Measurements from ENCODE around the gene LGI2. TPM values are rescaled to one million over a fixed set of nuclear protein-coding genes. Genes with fewer than 3 reads are reported as not detected.

LGI2 gene
- total RNA-seq, 1 donor from 2014 or later = 0.84 TPM

DNA sequence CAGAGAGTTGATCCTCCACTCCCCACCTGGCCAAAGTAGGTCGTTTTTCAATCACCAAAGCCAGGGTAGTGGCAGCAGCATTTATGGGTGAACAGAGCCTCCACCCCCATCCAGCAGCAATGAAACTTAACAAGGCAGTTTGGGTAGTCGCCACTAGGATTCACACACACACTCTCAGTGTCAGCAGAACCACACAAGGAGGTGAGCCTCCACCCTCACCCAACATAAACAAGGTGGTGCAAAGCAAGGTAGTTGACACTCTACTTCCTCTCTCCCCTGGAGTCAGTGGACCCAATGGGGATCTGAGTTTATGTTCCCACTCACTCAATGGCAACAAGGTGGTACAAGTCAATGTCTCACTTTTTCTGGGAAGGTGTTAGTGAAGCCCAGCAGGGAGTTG lies 67.5 kb downstream of the LGI2 start:
- H3K36me3 ChIP-seq = no peaks in the 10 kb centered on the region
- TF ChIP-seq, protein P1, sequence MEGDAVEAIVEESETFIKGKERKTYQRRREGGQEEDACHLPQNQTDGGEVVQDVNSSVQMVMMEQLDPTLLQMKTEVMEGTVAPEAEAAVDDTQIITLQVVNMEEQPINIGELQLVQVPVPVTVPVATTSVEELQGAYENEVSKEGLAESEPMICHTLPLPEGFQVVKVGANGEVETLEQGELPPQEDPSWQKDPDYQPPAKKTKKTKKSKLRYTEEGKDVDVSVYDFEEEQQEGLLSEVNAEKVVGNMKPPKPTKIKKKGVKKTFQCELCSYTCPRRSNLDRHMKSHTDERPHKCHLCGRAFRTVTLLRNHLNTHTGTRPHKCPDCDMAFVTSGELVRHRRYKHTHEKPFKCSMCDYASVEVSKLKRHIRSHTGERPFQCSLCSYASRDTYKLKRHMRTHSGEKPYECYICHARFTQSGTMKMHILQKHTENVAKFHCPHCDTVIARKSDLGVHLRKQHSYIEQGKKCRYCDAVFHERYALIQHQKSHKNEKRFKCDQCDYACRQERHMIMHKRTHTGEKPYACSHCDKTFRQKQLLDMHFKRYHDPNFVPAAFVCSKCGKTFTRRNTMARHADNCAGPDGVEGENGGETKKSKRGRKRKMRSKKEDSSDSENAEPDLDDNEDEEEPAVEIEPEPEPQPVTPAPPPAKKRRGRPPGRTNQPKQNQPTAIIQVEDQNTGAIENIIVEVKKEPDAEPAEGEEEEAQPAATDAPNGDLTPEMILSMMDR (IDR thresholded peaks at IDR 0.05) = no peak
- intact Hi-C loops (cut with DNase I) = no loop called here
- no peak overlapping the region for H3K27ac ChIP-seq
- ATAC-seq = no peak
- no peaks in the 10 kb centered on the region for H3K9me3 ChIP-seq
- no peaks in the 10 kb centered on the region for H3K4me1 ChIP-seq
- no peak overlapping the region for H3K4me3 ChIP-seq
- DNase-seq = no peak
- no peaks in the 10 kb centered on the region for H3K27me3 ChIP-seq

DNA sequence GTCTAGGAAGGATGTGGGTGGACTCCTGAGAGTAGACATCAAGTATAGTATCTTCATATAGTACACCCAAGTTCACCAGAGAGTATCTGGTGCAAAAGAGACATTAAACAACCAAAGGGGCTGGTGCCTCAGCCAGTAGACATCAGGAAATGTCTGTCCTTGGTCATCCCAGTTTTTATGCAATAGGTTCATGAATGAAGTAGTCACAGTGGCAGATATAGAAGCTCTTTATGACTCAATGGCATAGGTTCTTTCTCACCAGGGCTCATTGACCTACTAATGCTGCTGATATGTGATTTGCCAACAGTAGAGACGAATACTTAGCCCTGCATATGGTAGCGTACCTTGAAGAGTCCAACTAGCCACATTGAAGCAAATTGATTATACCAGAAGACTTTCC lies 72.9 kb downstream of the LGI2 start:
- Histone ChIP-seq H3K27ac (no peak overlapping the region), H3K4me1 (no peaks in the 10 kb centered on the region), H3K36me3 (no peaks in the 10 kb centered on the region), H3K27me3 (no peaks in the 10 kb centered on the region), H3K4me3 (no peak overlapping the region), H3K9me3 (no peaks in the 10 kb centered on the region)
- ATAC-seq = no peak
- TF ChIP-seq, protein P1 (IDR thresholded peaks at IDR 0.05) = no peak
- DNase-seq = no peak
- intact Hi-C loops (cut with DNase I) = no loop called here

DNA sequence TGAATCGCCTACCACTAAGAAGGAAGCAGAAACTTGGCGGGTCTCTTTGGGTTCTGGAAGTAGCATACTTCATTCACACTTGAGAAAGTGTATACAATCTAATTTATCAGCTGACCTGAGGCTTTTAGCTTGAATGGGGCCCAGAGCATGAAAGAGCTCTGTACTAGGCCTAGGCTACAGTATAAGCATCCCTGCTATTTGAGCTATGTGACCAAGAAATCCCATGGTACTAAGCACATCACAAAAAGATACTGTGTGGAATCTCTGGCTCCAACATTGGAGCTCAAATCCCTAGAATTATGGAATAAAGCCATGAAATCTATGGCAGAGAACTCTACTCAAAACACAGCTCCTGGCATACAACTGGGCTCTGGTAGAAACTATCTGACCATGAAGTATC lies 74.0 kb downstream of the LGI2 start:
- Histone ChIP-seq H3K9me3 (no peaks in the 10 kb centered on the region), H3K27ac (no peak overlapping the region), H3K4me1 (no peaks in the 10 kb centered on the region), H3K27me3 (no peaks in the 10 kb centered on the region), H3K4me3 (no peak overlapping the region), H3K36me3 (no peaks in the 10 kb centered on the region)
- no peak for DNase-seq
- TF ChIP-seq, protein P1 (IDR thresholded peaks at IDR 0.05) = no peak
- ATAC-seq = no peak
- intact Hi-C loops (cut with DNase I) = no loop called here

DNA sequence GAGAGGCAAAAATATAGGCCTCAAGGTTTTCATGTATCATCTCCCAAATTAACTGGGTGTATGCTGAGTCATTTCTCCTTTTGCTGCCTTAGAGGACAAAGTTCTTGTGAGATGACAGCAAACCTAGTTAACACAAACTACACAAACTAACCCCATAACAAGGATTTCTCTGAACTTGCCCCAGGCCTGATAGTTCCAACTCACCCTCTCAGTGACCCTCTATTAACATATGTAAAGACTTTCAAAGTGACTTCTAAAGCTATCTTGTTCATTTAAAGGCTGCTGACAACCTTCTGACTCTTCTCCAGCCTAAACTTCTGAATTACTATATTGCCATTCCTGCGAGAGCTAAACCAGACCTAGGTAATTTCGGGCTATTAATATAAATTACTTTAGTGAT lies 74.7 kb downstream of the LGI2 start:
- Histone ChIP-seq H3K27me3 (no peaks in the 10 kb centered on the region), H3K36me3 (no peaks in the 10 kb centered on the region), H3K4me3 (no peak overlapping the region), H3K27ac (no peak overlapping the region), H3K4me1 (no peaks in the 10 kb centered on the region), H3K9me3 (no peaks in the 10 kb centered on the region)
- ATAC-seq = no peak
- intact Hi-C loops (cut with DNase I) = no loop called here
- TF ChIP-seq, protein P1 (IDR thresholded peaks at IDR 0.05) = no peak
- DNase-seq = no peak

DNA sequence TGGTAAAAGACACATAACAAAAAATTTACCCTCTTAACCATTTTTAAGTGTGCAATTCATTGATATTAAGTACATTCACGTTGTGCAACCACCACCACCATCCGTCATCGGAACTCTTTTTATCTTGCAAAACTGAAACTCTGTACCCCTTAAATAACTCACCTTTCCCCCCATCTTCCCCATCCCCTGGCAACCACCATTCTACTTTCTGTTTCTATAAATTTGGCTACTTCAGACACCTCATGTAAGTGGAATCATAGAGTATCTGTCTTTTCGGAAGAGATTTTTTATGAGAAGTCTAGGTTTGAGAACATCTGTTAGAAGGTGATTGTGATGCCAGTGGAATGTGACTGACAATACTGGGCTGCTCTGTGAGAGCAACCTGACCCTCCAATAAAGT lies 78.1 kb downstream of the LGI2 start:
- H3K36me3 ChIP-seq = no peaks in the 10 kb centered on the region
- no peak overlapping the region for H3K4me3 ChIP-seq
- no peaks in the 10 kb centered on the region for H3K9me3 ChIP-seq
- no peaks in the 10 kb centered on the region for H3K4me1 ChIP-seq
- no peak for DNase-seq
- no peak for ATAC-seq
- intact Hi-C loops (cut with DNase I) = no loop called here
- no peaks in the 10 kb centered on the region for H3K27me3 ChIP-seq
- H3K27ac ChIP-seq = no peak overlapping the region
- TF ChIP-seq, protein P1 (IDR thresholded peaks at IDR 0.05) = no peak

DNA sequence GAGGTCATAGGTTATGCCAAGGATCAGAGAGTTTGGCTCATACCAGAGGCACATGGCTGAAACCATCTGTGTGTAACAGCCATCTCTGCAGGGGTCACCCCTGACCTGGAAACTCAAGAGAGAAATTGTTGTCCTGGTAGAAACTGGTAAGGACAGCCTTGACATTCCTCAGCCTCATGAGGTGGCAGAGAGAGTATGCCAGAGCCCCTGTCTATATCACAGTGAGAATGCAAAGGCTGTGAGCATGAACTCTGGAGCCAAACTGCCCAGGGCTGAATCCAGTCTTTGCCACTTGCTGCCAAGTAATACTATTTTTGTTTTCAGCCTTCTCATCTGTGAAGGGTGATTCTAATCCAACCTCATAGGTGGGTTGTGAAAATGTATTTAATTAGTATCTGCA lies 80.8 kb downstream of the LGI2 start:
- TF ChIP-seq, protein P1 (IDR thresholded peaks at IDR 0.05) = no peak
- H3K27ac ChIP-seq = no peak overlapping the region
- no peaks in the 10 kb centered on the region for H3K27me3 ChIP-seq
- no peak for ATAC-seq
- H3K4me1 ChIP-seq = no peaks in the 10 kb centered on the region
- H3K4me3 ChIP-seq = no peak overlapping the region
- H3K36me3 ChIP-seq = no peaks in the 10 kb centered on the region
- no peaks in the 10 kb centered on the region for H3K9me3 ChIP-seq
- intact Hi-C loops (cut with DNase I) = no loop called here
- DNase-seq = no peak
